GM12878 (cell line): ENCODE results near the gene PHOSPHO1. TPM values are rescaled to one million over a fixed set of nuclear protein-coding genes. Genes with fewer than 3 reads are reported as not detected.

Experiments
- ATAC-seq: fragments of 200-7000 bp; cut with Tn5 transposase; 3 replicates; pipeline ENCODE4 v1.9.1; 2020; ENCODE audit warnings: mild to moderate bottlenecking, moderate library complexity
- BruUV-seq: library from RNA; stranded (reverse); fragments of 400-500 nt; replicated peaks from 2 replicates; lab custom pipeline; 2021; lab: Mats Ljungman, UMichigan
- CTCF ChIA-PET: fragments of 300-600 bp; sonication (Branson Sonifier 250); formaldehyde crosslinking; extraction: SDS; loops from one replicate; lab custom pipeline; 2021; ENCODE audit warnings: inconsistent platforms; lab: Yijun Ruan, JAX
- POLR2A ChIA-PET: fragments of 350-600 bp; formaldehyde crosslinking; extraction: SDS; loops from one replicate; lab custom pipeline; 2021; ENCODE audit warnings: inconsistent platforms; lab: Charles Lee
- RAD21 ChIA-PET: fragments of 300-600 bp; sonication (Branson Sonifier 250); formaldehyde crosslinking; loops from one replicate; lab custom pipeline; 2023; ENCODE audit warnings: antibody characterized with exemption; ENCODE audit not compliant: unreplicated experiment; lab: Charles Lee
- SMC1A ChIA-PET: fragments of 300-600 bp; sonication (Branson Sonifier 250); formaldehyde crosslinking; loops from one replicate; lab custom pipeline; 2023; ENCODE audit not compliant: unreplicated experiment, uncharacterized antibody; lab: Charles Lee
- DNase-seq: peaks from one replicate; pipeline ENCODE4 v3.0.0-alpha.2; 2011; ENCODE audit warnings: low read depth, low spot score
- FAIRE-seq: peaks from 3 replicates; lab custom pipeline; 2011; peaks lifted over from hg19 to GRCh38; lab: Jason Lieb, UNC
- H2AFZ ChIP-seq: 2 replicates; pipeline ENCODE4 v1.6.0; 2011; ENCODE audit warnings: low read depth, low read length, control low read depth; ENCODE audit not compliant: control insufficient read depth
- H3K27ac ChIP-seq: 2 replicates; pipeline ENCODE4 v1.5.1; 2011; ENCODE audit warnings: control low read depth; ENCODE audit not compliant: control insufficient read depth, insufficient read depth
- H3K27me3 ChIP-seq, 2 experiments: replicated peaks in 1 of 2; 2 replicates each; pipeline versions ENCODE4 v1.6.0 to v1.6.1; 2011; ENCODE audit warnings: low read length in 1 of 2; ENCODE audit not compliant: control insufficient read depth in 2 of 2, insufficient read depth in 2 of 2
- H3K36me3 ChIP-seq, 2 experiments: 2 replicates each; pipeline ENCODE4 v1.5.1; 2011; ENCODE audit warnings: low read length in 1 of 2; ENCODE audit not compliant: control insufficient read depth in 2 of 2, insufficient read depth in 2 of 2
- H3K4me1 ChIP-seq: 2 replicates; pipeline ENCODE4 v1.6.1; 2011; ENCODE audit warnings: mild to moderate bottlenecking, low read length, moderate library complexity, mixed read lengths; ENCODE audit not compliant: control insufficient read depth, insufficient read depth
- H3K4me2 ChIP-seq: 2 replicates; pipeline ENCODE4 v1.6.0; 2011; ENCODE audit warnings: control low read depth; ENCODE audit not compliant: control insufficient read depth, insufficient read depth
- H3K4me3 ChIP-seq: fragments of 200-600 bp; sonication (generic); 2 replicates; pipeline ENCODE4 v1.5.1; 2016
- H3K79me2 ChIP-seq: 2 replicates; pipeline ENCODE4 v1.6.0; 2011; ENCODE audit warnings: low read length; ENCODE audit not compliant: control insufficient read depth, insufficient read depth
- H3K9ac ChIP-seq: 2 replicates; pipeline ENCODE4 v1.8.0; 2011; ENCODE audit warnings: low read length, control low read depth, mixed read lengths; ENCODE audit not compliant: control insufficient read depth, insufficient read depth
- H3K9me3 ChIP-seq: replicated peaks from 3 replicates; pipeline ENCODE4 v1.5.1; 2011; ENCODE audit warnings: mild to moderate bottlenecking, low read length; ENCODE audit not compliant: control insufficient read depth, insufficient read depth
- H4K20me1 ChIP-seq: 2 replicates; pipeline ENCODE4 v1.6.0; 2011; ENCODE audit not compliant: control insufficient read depth, insufficient read depth
- ATF3 ChIP-seq: IDR thresholded peaks from 2 replicates; pipeline ENCODE4 v1.6.1; 2011; ENCODE audit warnings: low read depth, mild to moderate bottlenecking, low read length, moderate library complexity, borderline replicate concordance; ENCODE audit errors: extremely low read depth
- BRCA1 ChIP-seq: IDR thresholded peaks from 2 replicates; pipeline ENCODE4 v1.6.1; 2011; ENCODE audit warnings: low read depth, low read length, improper control_type of control experiment
- CHD4 ChIP-seq: fragments of 200-600 bp; sonication (generic); IDR thresholded peaks from 2 replicates; pipeline ENCODE4 v1.6.1; 2016; ENCODE audit warnings: mild to moderate bottlenecking
- CUX1 ChIP-seq: IDR thresholded peaks from 2 replicates; pipeline ENCODE4 v1.6.1; 2012; ENCODE audit warnings: improper control_type of control experiment, low read depth, low read length; ENCODE audit not compliant: insufficient replicate concordance
- FOXM1 ChIP-seq: IDR thresholded peaks from 2 replicates; pipeline ENCODE4 v1.6.1; 2012; ENCODE audit warnings: low read depth, mild to moderate bottlenecking, inconsistent platforms, low read length, moderate library complexity
- GABPA ChIP-seq: IDR thresholded peaks from 2 replicates; pipeline ENCODE4 v1.6.1; 2014; ENCODE audit warnings: antibody characterized with exemption, low read depth, mild to moderate bottlenecking, inconsistent platforms
- LARP7 ChIP-seq: fragments of 450-650 bp; IDR thresholded peaks from 2 replicates; pipeline ENCODE4 v1.6.1; 2017; ENCODE audit warnings: mild to moderate bottlenecking
- MAX ChIP-seq: IDR thresholded peaks from 2 replicates; pipeline ENCODE4 v1.6.1; 2012; ENCODE audit warnings: low read depth, low read length, improper control_type of control experiment
- NR2F1 ChIP-seq: fragments of 450-650 bp; conservative IDR thresholded peaks from 2 replicates; pipeline ENCODE4 v1.6.1; 2017; ENCODE audit warnings: mild to moderate bottlenecking
- PAX5 ChIP-seq: IDR thresholded peaks from 2 replicates; pipeline ENCODE4 v1.6.1; 2011; ENCODE audit warnings: low read depth, low read length, borderline replicate concordance
- ZNF217 ChIP-seq: fragments of 450-650 bp; IDR thresholded peaks from 2 replicates; pipeline ENCODE4 v1.6.1; 2017; ENCODE audit warnings: antibody characterized with exemption, mild to moderate bottlenecking
- ZNF687 ChIP-seq: fragments of 450-650 bp; IDR thresholded peaks from 2 replicates; pipeline ENCODE4 v1.6.1; 2017; ENCODE audit warnings: mild to moderate bottlenecking, moderate library complexity
- WGBS: methylation state at CpG from one replicate; pipeline ENCODE4 v1.1.6; 2016; ENCODE audit warnings: low lambda C conversion rate; ENCODE audit not compliant: insufficient replicate concordance, insufficient coverage; ENCODE audit errors: missing lambda C conversion rate; 5-methylcytosine and 5-hydroxymethylcytosine counted together
- in situ Hi-C: fragments of 300-500 bp; cut with MboI; formaldehyde crosslinking; loops from 9 replicates; pipeline ENCODE4 v1.14.3; 2018; ENCODE audit warnings: mixed read lengths
- intact Hi-C: fragments of 100-400 bp; cut with micrococcal nuclease; formaldehyde crosslinking; loops from one replicate; pipeline ENCODE4 v1.14.2; 2022; ENCODE audit not compliant: unreplicated experiment
- polyA plus RNA-seq, 11 experiments: library from polyadenylated mRNA; depleted of rRNA in 4 of 11; unstranded in 6 of 11; stranded (reverse) in 5 of 11; fragments of >200 nt; fragmentation: Nextera tagmentation in 4 of 11; fragmentation: Illumina TruSeq in 1 of 11; extraction: Ambion mirVana in 4 of 11; extraction: Trizol in 1 of 11; gene quantifications; 1 replicate in 1 of 11; 2 replicates in 10 of 11; pipeline versions ENCODE4 v1.2.1 to v1.2.3, GENCODE V29; 2011 to 2016; ENCODE audit warnings: inconsistent platforms in 2 of 11, missing spikeins in 2 of 11, low read depth in 1 of 11
- total RNA-seq, 4 experiments: library from RNA; depleted of rRNA in 3 of 4; stranded (reverse); fragments of >200 nt in 3 of 4; fragmentation: Illumina TruSeq in 1 of 4; extraction: Trizol in 1 of 4; gene quantifications; 2 replicates each; pipeline versions ENCODE4 v1.2.1 to v1.2.3, GENCODE V29; 2013 to 2021

The PHOSPHO1 gene
- total and polyA plus RNA-seq, 10 of the 15 experiments (the other 5 are each of a cell fraction or from before 2014, with no cell fraction given): 0.03 to 1.5 (median 0.16) TPM; not detected in 2

DNA sequence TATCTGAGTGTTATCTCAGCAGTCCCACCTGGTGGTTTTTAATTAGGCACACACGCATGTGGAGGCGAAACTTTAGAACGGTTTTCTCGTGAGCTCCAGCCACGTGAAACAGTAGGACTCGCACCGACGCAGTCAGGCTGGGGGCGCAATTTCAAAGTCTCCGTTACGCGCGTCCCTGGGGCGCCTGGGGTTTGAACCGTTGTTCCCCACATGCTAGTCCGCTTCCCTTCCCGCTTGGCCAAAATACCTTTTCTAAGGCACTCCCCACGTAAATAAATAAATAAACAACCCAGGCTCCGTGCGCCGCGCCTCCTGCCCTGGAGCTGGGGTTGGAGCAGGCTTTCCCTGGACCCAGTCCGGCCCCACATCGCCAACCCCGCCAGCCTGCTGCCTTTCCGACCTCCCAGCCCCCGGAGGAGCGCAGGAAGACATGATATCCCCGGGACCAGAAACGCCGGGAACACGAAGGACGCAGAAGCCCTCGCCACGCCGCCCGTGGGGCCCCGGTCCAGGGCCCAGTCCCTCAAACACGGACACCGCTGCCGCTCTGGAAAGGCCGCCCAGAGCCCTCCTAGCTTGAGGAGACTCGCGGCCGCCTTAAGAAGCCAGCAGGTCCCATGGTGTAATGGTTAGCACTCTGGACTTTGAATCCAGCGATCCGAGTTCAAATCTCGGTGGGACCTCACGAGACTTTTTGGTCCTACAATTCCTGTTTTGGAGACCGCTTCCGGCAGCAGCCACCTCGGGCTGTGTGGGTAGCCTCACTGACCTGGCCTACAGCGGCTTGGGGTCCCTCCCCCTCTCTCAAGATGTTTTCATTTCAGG is 38.5 kb downstream of the PHOSPHO1 start:
- DNase-seq: peak; percentile 77
- no peaks in the 10 kb centered on the region for H3K79me2 ChIP-seq
- BruUV-seq: no TSS peak
- in situ Hi-C loops (no loop called here), intact Hi-C loops (loop anchor here (1.0 to 10.0 kb wide), 2 partner anchors 26 to 297 kb away; partner anchors contain the start of gene ATP5MC1)
- ChIA-PET SMC1A (interaction anchor here (1.1 to 12.1 kb wide), 8 partner anchors 11 to 299 kb away, joined by 4 to 354 read pairs (median 10); partner anchors contain the start of genes ABI3 and GNGT2), CTCF (interaction anchor here (0.6 to 7.7 kb wide), 8 partner anchors 11 to 902 kb away, joined by 3 to 127 read pairs (median 8); partner anchors contain the start of gene PHOSPHO1), POLR2A (interaction anchor here (0.5 to 16.8 kb wide), 6 partner anchors 9 to 153 kb away, joined by 3 to 537 read pairs (median 4); partner anchors contain the start of genes ABI3, GNGT2 and PHOSPHO1), RAD21 (interaction anchor here (0.5 to 12.9 kb wide), 8 partner anchors 11 to 555 kb away, joined by 3 to 355 read pairs (median 4); partner anchors contain the start of genes ABI3 and GNGT2)
- H3K36me3 ChIP-seq: no peaks in the 10 kb centered on the region
- H3K9me3 ChIP-seq: no peaks in the 10 kb centered on the region
- no peaks in the 10 kb centered on the region for H3K27me3 ChIP-seq
- peak overlapping the region; percentile 85 for H3K4me3 ChIP-seq
- WGBS: under 1% methylated on average over 53 of the region's 53 CpGs
- FAIRE-seq: no peak
- ATAC-seq: peak; percentile 63
- no peaks in the 10 kb centered on the region for H4K20me1 ChIP-seq
- peak overlapping the region; percentile 92 for H2AFZ ChIP-seq
- H3K4me1 ChIP-seq: peaks cover 28% of the 10 kb centered on the region
- peak overlapping the region; percentile 91 for H3K4me2 ChIP-seq
- H3K9ac ChIP-seq: peak overlapping the region; percentile 97
- peak overlapping the region; percentile 98 for H3K27ac ChIP-seq
- no peak for TF ChIP-seq BRCA1
- TF ChIP-seq GABPA: peak; percentile 77; the same call in 1 of the 2 replicates
- peak; percentile 71 for TF ChIP-seq ZNF217
- no peak for TF ChIP-seq CHD4
- TF ChIP-seq ZNF687: peak; percentile 96
- 0 out of 2 replicates have a peak, but pooled peaks have one; percentile 7 for TF ChIP-seq PAX5
- peak; percentile 63 for TF ChIP-seq FOXM1
- peak; percentile 90 for TF ChIP-seq MAX
- TF ChIP-seq CUX1: no peak
- TF ChIP-seq LARP7: peak; percentile 71; the same call in 1 of the 2 replicates
- TF ChIP-seq NR2F1: peak; percentile 76
- no peak for TF ChIP-seq ATF3
